GM19099 (cell line): ENCODE results near the gene SRGAP3.

Experiments used
- POLR2A ChIP-seq: IDR thresholded peaks from 3 replicates; pipeline ENCODE4 v1.6.1; 2011; ENCODE audit warnings: low read depth; ENCODE audit not compliant: insufficient read length; ENCODE audit errors: extremely low read depth

The SRGAP3 gene

DNA sequence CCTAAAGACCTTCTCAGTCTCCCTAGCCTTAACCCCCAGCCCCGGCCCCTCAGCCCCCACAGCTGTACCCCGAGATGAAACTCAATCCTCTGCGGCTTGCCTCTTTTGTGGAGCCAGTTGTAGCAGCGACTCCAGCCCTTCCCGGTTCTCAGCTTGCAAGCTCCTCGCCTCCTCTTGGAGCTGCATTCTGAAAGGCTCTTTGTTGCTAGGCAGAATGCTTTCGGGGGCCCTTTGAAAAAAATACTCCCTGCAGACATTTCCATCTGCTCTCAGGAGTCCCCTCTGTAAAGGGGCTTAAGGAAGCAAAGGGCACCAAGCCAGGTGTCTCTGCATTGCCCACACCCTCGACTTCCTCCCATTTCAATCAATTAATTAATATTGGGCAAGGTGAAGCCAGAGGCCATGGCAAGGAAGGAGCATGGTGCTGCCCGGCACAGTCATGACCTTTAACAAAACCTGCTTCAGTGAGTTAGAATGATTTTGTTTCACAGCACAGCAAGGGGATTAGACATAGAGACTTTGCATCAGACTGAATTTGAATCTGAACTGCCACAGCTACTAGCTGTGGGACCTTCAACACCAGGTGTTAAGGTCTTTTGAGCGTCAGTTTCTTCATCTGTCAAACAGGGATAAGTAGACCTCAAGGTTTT lies 65.5 kb downstream of the SRGAP3 start:
- no peak for TF ChIP-seq POLR2A

DNA sequence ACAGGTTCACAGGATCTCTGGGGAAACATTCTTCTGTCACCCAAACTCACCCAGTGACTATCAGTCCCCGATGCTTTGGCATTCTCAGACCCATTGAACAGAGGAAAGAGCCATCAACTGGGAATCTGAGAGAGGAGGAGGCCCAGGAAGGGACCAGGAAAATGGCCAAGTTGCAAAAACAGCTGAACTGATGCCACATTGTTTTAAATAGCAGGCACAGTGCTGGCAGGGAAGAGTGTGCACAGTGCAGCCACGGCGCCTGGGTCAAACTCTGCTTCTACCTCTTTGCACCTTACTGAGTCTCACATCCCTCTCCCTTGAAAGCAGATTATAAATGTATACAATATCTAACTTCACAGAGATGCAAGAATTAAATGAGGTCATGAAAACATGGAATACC lies 66.4 kb downstream of the SRGAP3 start:
- no peak for TF ChIP-seq POLR2A

DNA sequence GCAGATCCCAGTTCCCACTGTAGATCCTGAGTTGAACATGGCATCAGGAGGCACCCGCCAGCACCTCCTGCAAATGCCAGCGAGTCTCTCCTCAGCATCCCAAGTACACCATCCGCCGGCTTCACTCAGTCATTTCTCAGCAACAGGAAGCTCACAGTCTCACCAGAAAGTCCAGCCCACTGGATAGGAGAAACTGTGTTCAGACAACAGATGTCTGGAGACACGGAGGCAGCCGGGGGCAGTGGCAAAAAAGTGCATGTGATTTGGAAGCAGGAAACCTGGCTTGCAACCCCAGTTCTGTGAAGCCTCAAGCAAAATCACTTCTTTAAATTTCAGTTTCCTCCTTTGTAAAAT lies 68.7 kb downstream of the SRGAP3 start:
- TF ChIP-seq POLR2A: no peak

DNA sequence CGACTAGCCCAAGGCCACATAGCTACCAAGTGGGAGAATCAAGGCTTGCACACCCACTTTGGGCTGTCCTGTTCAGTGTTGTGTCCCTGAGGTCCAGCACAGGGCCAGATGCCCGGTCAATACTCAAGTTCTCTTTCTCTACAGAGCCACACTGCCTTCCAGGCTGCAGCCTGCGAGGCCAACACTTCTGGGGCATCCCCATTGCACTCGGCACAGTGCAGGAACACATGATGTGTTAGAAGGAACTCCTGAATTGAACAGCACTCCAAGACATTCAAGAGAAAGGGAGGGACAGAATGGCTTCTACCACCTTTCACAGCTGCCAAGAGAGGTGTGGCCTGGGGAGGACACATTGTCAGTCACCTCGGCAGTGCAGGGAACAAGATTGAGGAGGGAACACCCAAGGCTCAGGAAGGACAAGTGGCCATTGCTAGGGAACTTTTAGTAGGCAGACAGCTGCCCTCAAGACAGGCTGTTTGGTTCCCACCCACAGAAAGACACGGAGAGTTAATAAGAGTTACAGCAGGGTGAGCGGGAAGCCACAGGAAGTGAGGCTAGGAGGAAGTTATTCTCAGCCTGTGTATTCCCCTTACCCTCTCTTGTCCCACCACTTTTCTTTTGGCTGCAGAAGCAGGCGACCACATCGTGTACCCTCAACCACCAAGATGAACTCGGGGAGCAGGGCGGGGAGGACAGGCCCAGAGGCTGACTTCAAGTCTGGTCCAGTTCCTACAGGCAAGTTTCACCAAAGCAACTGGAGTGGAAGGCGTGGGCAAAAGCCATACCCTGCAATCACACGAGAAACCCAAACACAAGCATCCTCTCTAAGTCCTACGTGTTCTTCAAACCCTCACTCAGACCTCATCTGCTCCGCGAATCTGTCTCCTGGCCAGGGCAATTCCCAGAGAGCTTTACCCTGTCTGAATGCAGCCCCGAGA lies 69.4 kb downstream of the SRGAP3 start:
- no peak for TF ChIP-seq POLR2A

DNA sequence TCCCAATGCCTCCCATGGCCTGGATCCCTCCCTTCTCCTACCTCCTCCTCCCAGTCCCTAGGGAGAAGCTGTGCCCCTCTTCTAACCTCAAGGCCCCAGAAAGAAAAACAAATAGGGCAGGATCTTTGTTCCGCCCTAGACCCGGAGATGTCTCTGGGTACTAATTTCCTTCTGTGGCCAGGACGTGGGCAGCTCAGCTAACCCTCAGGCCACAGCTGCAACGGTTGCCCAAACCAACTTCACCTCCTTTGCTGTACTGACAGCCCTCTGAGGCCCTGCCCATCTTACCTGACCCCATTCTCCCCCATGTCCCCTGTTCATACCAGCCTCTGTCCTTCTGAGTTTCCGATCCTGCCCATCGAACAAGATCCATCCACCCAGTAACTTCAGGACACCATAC lies 70.7 kb downstream of the SRGAP3 start:
- no peak for TF ChIP-seq POLR2A

DNA sequence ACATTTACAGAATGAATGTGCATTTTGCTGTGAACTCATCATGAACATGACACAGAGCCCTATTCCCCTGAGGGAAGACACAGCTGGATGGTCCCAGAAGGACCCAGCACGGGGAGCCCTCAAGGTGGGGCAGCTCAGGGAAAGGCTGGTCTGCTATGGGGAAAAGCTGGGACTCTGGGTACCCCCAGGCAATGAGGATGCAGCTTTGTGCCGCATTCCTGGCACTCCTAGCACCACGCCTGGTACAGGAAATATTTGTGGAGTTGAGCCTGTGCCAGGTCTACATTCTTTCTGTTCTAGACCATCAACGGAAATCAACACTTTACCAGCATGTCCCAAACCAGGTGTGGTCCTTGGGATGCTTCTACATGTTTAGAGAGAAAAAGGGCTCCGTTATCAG lies 74.0 kb downstream of the SRGAP3 start:
- no peak for TF ChIP-seq POLR2A

DNA sequence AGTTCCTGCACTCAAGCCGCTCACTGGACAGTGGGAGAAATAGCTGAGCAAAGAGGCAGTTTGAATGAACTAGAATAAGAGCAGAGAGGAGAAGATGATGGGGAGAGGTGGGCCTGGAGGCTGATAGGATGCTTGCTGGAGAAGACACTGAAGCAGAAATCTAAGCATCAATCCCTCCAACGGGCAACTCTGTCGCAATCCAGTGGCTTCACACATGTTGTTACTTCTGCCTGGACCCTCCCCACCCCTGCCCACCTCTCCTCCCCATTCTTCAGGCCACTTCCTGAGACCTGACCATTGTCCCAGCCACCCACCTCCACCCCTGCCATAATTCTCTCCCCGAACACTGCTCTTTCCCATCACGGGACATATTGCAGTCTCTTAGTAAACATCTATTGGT lies 76.0 kb downstream of the SRGAP3 start:
- TF ChIP-seq POLR2A: no peak

DNA sequence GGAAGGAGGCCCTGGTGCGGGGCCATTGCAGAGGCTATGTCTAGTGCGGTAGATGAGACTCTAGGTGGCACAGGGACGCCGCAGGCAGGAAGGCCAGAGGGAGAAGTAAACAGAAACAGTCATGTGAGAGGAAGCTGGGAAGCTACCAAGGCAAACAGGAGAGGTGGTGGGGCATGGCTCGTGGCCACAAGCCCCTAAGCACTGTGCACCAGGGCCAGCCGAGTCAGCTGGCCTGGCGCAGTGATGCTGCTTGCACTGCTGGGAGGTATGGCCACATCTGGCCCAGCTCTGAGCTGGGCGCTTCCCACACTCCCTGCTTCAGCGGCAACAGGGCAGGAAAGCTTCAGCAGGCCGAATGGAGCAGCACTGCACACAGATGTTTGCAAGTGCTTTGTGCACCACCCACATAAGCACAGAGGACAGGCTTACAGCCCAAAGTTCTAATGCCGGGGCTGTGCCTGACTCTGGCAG lies 76.6 kb downstream of the SRGAP3 start:
- no peak for TF ChIP-seq POLR2A

DNA sequence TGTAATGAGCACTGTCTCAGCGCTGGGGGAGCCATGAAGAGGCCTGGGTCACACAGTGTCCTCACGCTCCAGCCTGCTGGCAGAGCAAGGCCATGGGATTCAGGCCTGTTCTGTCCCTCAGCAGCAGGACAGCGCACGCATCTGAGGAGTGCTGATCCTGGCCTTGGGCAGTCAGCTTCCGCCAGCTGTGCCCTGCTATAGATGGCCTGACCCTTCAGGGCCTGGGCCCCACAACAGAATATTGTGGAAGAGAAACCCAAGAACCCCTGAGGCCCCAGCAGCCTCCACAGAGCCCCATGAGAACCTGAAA lies 78.6 kb downstream of the SRGAP3 start:
- TF ChIP-seq POLR2A: no peak

DNA sequence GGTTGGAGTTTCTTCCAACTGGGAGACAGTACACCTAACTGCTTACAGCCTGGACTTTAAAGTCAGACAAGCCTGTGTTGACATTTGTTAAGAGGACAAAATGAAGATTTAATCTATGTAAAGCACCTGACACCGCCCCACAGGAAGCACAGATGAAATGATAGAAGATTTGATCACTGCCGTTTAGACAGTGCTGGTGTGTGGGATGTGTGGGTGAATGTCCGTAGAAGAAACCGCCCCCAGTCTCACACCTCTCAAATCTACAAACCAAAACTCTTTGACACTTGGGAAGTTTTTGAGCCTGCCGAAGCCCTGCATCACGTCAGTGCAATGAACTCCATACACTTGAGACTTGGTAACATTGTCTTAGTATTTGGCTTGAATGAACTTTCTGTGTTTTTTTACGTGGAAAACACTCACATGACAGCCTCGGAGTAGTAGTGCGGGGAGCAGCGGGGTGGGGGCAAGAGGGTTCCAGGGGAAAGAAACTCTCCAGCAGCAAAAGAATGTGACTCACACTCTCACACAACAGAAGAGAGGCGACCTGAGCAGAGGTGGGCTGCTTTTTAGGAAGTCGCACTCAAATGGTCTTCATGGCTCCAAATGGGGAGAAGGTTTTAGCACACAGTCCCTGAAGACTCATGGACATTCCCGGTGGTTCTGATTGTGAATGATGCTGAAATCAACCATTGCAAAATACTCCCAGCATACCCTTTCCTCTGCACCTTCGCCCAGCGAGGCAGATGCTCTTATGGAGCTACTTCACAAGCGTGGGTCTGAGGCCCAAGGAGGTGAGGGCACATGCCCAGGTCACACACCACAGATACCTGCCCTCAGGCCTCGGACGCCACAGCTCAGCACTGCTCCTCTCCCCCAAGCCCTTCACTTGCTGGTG lies 79.2 kb downstream of the SRGAP3 start:
- TF ChIP-seq POLR2A: no peak

DNA sequence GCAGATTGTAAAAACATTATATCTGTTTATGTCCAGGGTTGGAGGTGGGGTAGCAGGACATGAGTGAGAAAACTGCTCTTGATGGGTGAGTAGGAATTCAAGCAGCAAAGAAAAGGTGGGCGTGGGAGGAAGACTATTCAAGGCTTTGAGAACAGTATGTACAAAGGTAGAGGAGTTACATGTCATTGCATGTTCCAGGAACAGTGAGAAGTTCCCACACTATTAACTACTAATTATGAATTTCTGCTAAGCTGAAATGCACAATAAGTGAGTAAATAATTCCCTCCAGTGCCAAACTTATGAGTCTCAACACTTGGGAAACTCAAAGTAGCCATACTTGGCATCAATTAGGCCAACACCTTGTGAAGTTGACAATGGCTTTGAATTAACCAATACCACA lies 80.1 kb downstream of the SRGAP3 start:
- no peak for TF ChIP-seq POLR2A

DNA sequence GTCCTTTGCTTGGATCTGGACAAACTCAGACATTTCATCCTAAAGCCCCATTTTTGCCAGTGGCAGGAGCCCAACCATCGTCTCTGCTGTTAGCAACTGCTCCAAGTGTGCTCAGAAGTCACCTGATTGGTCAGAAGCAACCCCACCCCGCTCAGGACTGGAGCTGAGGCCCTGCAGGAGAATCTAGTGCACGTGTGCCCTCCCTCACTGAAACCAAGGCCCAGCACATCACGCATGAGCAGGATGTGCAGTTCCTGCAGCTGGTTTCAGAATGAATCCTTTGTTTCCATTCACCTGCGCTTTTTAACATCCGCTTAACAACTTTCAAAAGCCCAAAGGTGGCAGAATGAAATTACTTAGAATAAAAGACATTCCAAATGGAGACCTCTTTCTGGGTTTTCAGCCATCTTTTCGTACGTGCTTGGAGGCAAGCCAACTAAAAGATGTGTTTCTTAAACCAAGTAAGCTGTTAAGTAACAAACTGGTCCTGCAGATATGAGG lies 81.2 kb downstream of the SRGAP3 start:
- no peak for TF ChIP-seq POLR2A

DNA sequence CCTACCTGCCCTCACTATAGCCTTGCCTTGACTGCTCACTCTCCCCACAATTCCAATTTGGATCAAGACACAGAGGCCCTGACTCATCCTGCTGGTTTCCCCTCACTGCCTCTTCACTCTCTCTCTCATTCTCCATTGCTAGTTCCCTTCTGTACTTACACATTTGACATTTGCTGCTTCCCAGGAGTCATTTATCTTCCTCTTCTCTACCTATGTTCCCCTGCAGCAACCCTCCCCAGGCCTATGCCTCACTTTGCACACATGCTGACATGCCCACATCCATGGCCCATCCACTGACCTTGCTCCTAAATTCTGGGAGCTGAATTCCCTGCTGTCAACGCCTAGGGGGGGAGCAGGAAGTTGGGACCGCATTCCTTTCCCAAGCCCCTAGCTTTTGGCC lies 82.2 kb downstream of the SRGAP3 start:
- no peak for TF ChIP-seq POLR2A

DNA sequence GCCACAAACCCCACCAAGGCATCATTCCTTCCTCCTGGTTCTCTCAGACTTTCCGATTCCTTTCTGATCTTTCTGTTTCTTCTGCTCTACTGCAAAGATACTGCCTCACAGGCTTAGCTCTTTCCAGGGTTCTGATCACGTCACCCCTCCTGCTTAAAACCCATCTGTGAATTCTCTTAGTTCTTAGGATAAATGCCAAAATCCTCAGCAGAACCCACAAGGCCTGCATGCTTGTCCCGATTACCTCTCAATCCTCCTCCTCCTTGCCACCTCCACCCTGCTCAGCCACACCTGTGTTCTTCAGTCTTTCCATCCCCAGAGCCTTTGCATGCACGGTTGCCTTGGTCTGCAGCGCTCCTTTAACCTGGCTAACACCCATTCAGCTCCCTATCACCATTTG lies 84.0 kb downstream of the SRGAP3 start:
- no peak for TF ChIP-seq POLR2A

DNA sequence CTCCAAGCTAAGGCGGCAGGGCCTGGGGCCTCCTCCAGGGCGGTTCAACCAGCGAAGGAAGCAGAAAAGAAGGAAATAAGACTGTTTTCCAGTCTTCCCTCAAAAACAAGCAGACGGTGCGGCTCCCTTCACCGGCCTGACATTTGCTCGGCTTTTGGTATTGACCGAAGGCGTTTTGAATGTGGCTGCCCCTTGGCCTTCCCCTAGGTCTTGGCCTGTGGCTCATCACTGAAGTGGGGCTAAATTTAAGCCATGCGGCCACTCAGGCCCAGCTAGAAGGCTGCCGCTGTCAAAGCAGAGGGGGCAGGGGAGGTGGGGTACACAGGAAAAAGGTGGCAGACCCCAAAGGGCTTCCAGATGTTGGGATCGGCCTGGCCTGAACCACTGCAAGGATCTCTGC lies 86.2 kb downstream of the SRGAP3 start:
- no peak for TF ChIP-seq POLR2A
